Body of pancreas (tissue), 4 donors: ENCODE measurements around the gene RIMBP2.

ENCODE experiments used
- POLR2A ChIP-seq, 3 donors: fragments of 450-650 bp; IDR thresholded peaks; one replicate each; pipeline ENCODE4 v1.6.1; 2016; ENCODE audit warnings: antibody characterized with exemption in 3 of 3, mild to moderate bottlenecking in 2 of 3
- TF ChIP-seq, protein P1 (sequence below), 7 experiments: fragments of 450-650 bp in 4 of 7; fragments of 200-600 bp in 3 of 7; sonication (generic) in 3 of 7; IDR thresholded peaks; one replicate each; pipeline ENCODE4 v1.5.1; 2016 to 2019; ENCODE audit warnings: antibody characterized with exemption in 7 of 7

DNA sequence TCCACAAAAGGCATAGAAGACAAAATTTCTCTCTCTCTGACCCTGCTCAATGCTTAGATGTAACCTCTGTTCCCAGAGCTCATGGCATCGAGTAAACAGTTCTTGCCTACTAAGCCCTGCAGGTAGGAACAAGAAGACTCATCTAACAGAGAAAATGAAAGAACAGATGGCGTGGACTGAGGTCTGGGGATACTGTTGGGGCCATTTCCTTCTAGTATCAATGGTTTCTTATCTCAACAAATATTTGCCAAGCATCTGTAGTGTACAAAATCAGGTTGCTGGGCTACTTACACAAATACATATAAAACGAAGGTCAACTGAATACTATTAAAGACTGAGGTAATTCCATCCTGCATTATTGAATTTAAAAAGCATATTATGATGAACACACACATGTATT, 93.3 kb downstream of the RIMBP2 start:
- TF ChIP-seq, protein P1, sequence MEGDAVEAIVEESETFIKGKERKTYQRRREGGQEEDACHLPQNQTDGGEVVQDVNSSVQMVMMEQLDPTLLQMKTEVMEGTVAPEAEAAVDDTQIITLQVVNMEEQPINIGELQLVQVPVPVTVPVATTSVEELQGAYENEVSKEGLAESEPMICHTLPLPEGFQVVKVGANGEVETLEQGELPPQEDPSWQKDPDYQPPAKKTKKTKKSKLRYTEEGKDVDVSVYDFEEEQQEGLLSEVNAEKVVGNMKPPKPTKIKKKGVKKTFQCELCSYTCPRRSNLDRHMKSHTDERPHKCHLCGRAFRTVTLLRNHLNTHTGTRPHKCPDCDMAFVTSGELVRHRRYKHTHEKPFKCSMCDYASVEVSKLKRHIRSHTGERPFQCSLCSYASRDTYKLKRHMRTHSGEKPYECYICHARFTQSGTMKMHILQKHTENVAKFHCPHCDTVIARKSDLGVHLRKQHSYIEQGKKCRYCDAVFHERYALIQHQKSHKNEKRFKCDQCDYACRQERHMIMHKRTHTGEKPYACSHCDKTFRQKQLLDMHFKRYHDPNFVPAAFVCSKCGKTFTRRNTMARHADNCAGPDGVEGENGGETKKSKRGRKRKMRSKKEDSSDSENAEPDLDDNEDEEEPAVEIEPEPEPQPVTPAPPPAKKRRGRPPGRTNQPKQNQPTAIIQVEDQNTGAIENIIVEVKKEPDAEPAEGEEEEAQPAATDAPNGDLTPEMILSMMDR (IDR thresholded peaks at IDR 0.05): no peak
- no peak for TF ChIP-seq POLR2A (IDR thresholded peaks at IDR 0.05)
